HepG2 (cell line): ENCODE measurements around the gene GDE1. TPM values are rescaled to one million over a fixed set of nuclear protein-coding genes. Genes with fewer than 3 reads are reported as not detected.

ENCODE experiments used
- ADNP ChIP-seq: sonication (generic); formaldehyde crosslinking; IDR thresholded peaks from 2 replicates; pipeline ENCODE4 v1.4.0; 2020; ENCODE audit warnings: missing genetic modification reagents
- EZH2 ChIP-seq: conservative IDR thresholded peaks from 2 replicates; pipeline ENCODE4 v1.6.1; 2012; ENCODE audit warnings: mild to moderate bottlenecking, low read depth, low read length, moderate library complexity
- FOXA1 ChIP-seq, 2 experiments: fragments of 450-650 bp in 1 of 2; sonication (generic) in 1 of 2; formaldehyde crosslinking in 1 of 2; IDR thresholded peaks; 2 replicates each; pipeline versions ENCODE4 v1.4.0 to v1.6.1; 2016 to 2020; ENCODE audit warnings: missing genetic modification reagents in 1 of 2
- GRHL1 ChIP-seq: sonication (generic); formaldehyde crosslinking; conservative IDR thresholded peaks from 2 replicates; pipeline ENCODE4 v1.8.0; 2022; ENCODE audit warnings: missing genetic modification reagents
- HNF4A ChIP-seq: sonication (generic); formaldehyde crosslinking; IDR thresholded peaks from 2 replicates; pipeline ENCODE4 v1.4.0; 2020; ENCODE audit warnings: missing genetic modification reagents
- KDM3A ChIP-seq: IDR thresholded peaks from 2 replicates; pipeline ENCODE4 v1.6.1; 2018; ENCODE audit warnings: low read depth, missing compliant biosample characterization
- KLF13 ChIP-seq: sonication (generic); formaldehyde crosslinking; IDR thresholded peaks from 2 replicates; pipeline ENCODE4 v1.4.0; 2020; ENCODE audit warnings: mild to moderate bottlenecking, missing genetic modification reagents
- NR2F2 ChIP-seq: IDR thresholded peaks from 2 replicates; pipeline ENCODE4 v1.6.1; 2012; ENCODE audit warnings: low read depth, inconsistent platforms, borderline replicate concordance
- RARA ChIP-seq: IDR thresholded peaks from 2 replicates; pipeline ENCODE4 v1.6.1; 2016; ENCODE audit warnings: missing genetic modification reagents, missing compliant biosample characterization
- SMC3 ChIP-seq: IDR thresholded peaks from 2 replicates; pipeline ENCODE4 v1.6.1; 2011; ENCODE audit warnings: low read length, improper control_type of control experiment
- SNAI1 ChIP-seq: sonication (generic); formaldehyde crosslinking; IDR thresholded peaks from 2 replicates; pipeline ENCODE4 v1.5.0; 2020; ENCODE audit warnings: mild to moderate bottlenecking, missing genetic modification reagents, borderline replicate concordance
- SP140L ChIP-seq: sonication (generic); formaldehyde crosslinking; IDR thresholded peaks from 2 replicates; pipeline ENCODE4 v1.4.0; 2020; ENCODE audit warnings: missing genetic modification reagents, borderline replicate concordance
- TARDBP ChIP-seq: sonication (generic); formaldehyde crosslinking; IDR thresholded peaks from 2 replicates; pipeline ENCODE4 v1.8.0; 2022; ENCODE audit warnings: mild to moderate bottlenecking, missing genetic modification reagents
- TBX3 ChIP-seq: fragments of 450-650 bp; IDR thresholded peaks from 2 replicates; pipeline ENCODE4 v1.6.1; 2017; ENCODE audit warnings: antibody characterized with exemption, mild to moderate bottlenecking, inconsistent platforms, borderline replicate concordance
- ZMYM2 ChIP-seq: sonication (generic); formaldehyde crosslinking; IDR thresholded peaks from 2 replicates; pipeline ENCODE4 v1.8.0; 2022; ENCODE audit warnings: mild to moderate bottlenecking, missing genetic modification reagents
- ZNF282 ChIP-seq: fragments of 450-650 bp; IDR thresholded peaks from 2 replicates; pipeline ENCODE4 v1.6.1; 2018; ENCODE audit not compliant: partially characterized antibody
- ZNF362 ChIP-seq: sonication (generic); formaldehyde crosslinking; IDR thresholded peaks from 2 replicates; pipeline ENCODE4 v1.4.0; 2020; ENCODE audit warnings: missing genetic modification reagents, mild to moderate bottlenecking, borderline replicate concordance
- ZNF557 ChIP-seq: sonication (generic); formaldehyde crosslinking; IDR thresholded peaks from 2 replicates; pipeline ENCODE4 v1.4.0; 2020; ENCODE audit warnings: missing genetic modification reagents
- ZNF674 ChIP-seq: sonication (generic); formaldehyde crosslinking; IDR thresholded peaks from 2 replicates; pipeline ENCODE4 v1.5.0; 2020; ENCODE audit warnings: low read depth, mild to moderate bottlenecking, missing genetic modification reagents
- ZNF709 ChIP-seq: sonication (generic); formaldehyde crosslinking; IDR thresholded peaks from 2 replicates; pipeline ENCODE4 v1.5.0; 2020; ENCODE audit warnings: mild to moderate bottlenecking, missing genetic modification reagents
- ZNF737 ChIP-seq: sonication (generic); formaldehyde crosslinking; IDR thresholded peaks from 2 replicates; pipeline ENCODE4 v1.5.0; 2020; ENCODE audit warnings: missing genetic modification reagents, mild to moderate bottlenecking, borderline replicate concordance
- ZNF746 ChIP-seq: sonication (generic); formaldehyde crosslinking; IDR thresholded peaks from 2 replicates; pipeline ENCODE4 v1.8.0; 2022; ENCODE audit warnings: mild to moderate bottlenecking, missing genetic modification reagents
- ZNF773 ChIP-seq: sonication (generic); formaldehyde crosslinking; IDR thresholded peaks from 2 replicates; pipeline ENCODE4 v1.4.0; 2020; ENCODE audit warnings: missing genetic modification reagents, borderline replicate concordance
- polyA plus RNA-seq, 8 experiments: library from polyadenylated mRNA; depleted of rRNA in 3 of 8; stranded (reverse) in 7 of 8; unstranded in 1 of 8; fragments of >200 nt; fragmentation: Illumina TruSeq in 4 of 8; extraction: Trizol in 4 of 8; gene quantifications; 2 replicates each; pipeline versions ENCODE4 v1.2.1 to v1.2.3, GENCODE V29; 2011 to 2016; ENCODE audit warnings: low read depth in 4 of 8, missing spikeins in 1 of 8, mixed read lengths in 1 of 8; ENCODE audit not compliant: insufficient read depth in 1 of 8
- total RNA-seq, 5 experiments: library from RNA; depleted of rRNA; stranded (reverse); fragments of >200 nt; fragmentation: Illumina TruSeq; extraction: Trizol; gene quantifications; 2 replicates each; pipeline ENCODE4 v1.2.3, GENCODE V29; 2016; ENCODE audit warnings: low read depth in 1 of 5
- TF ChIP-seq, protein P1 (sequence below): fragments of 450-650 bp; IDR thresholded peaks from 2 replicates; pipeline ENCODE4 v1.6.1; 2017; ENCODE audit warnings: mild to moderate bottlenecking

The GDE1 gene
- total and polyA plus RNA-seq, 2 of the 13 experiments (the other 11 are each of a cell fraction or from before 2014, with no cell fraction given), result 35.9 to 59.0 TPM

DNA sequence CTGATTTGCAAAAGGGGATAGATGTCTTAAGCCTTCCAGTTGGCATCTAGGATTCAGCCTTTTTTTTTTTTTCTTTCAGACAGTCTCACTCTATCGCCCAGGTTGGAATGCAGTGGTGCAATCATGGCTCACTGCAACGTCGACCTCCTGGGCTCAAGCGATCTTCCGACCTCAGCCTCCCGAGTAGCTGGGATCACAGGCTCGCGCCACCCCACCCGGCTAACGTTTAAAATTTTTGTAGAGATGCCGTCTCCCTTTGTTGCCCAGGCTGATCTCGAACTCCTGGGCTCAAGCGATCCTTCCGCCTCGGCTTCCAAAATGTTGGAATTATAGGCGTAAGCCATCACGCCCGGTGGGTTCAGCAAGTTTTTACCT is 1.3 kb upstream of the GDE1 start (continued):
- no peak for TF ChIP-seq NR2F2
- TF ChIP-seq GRHL1 (CRISPR knock-in tag), result no peak
- TF ChIP-seq, protein P1, sequence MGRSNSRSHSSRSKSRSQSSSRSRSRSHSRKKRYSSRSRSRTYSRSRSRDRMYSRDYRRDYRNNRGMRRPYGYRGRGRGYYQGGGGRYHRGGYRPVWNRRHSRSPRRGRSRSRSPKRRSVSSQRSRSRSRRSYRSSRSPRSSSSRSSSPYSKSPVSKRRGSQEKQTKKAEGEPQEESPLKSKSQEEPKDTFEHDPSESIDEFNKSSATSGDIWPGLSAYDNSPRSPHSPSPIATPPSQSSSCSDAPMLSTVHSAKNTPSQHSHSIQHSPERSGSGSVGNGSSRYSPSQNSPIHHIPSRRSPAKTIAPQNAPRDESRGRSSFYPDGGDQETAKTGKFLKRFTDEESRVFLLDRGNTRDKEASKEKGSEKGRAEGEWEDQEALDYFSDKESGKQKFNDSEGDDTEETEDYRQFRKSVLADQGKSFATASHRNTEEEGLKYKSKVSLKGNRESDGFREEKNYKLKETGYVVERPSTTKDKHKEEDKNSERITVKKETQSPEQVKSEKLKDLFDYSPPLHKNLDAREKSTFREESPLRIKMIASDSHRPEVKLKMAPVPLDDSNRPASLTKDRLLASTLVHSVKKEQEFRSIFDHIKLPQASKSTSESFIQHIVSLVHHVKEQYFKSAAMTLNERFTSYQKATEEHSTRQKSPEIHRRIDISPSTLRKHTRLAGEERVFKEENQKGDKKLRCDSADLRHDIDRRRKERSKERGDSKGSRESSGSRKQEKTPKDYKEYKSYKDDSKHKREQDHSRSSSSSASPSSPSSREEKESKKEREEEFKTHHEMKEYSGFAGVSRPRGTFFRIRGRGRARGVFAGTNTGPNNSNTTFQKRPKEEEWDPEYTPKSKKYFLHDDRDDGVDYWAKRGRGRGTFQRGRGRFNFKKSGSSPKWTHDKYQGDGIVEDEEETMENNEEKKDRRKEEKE, result no peak
- TF ChIP-seq EZH2, result no peak
- peak; percentile 78; the same call in 1 of the 2 replicates for TF ChIP-seq ZMYM2 (CRISPR knock-in tag)
- TF ChIP-seq SNAI1 (CRISPR knock-in tag), result no peak
- TF ChIP-seq ZNF773, result no peak
- TF ChIP-seq SMC3, result no peak
- 0 out of 2 replicates have a peak, but pooled peaks have one; percentile 47 for TF ChIP-seq ZNF557
- TF ChIP-seq ZNF362 (CRISPR knock-in tag), result peak; percentile 71
- no peak for TF ChIP-seq ZNF746 (CRISPR knock-in tag)
- TF ChIP-seq SP140L, result no peak
- TF ChIP-seq TARDBP (CRISPR knock-in tag), result peak; percentile 55; the same call in 1 of the 2 replicates
- no peak for TF ChIP-seq ZNF674 (CRISPR knock-in tag)
- TF ChIP-seq KLF13 (CRISPR knock-in tag), result no peak
- no peak for TF ChIP-seq ZNF737 (CRISPR knock-in tag)
- TF ChIP-seq TBX3, result no peak
- 0 out of 2 replicates have a peak, but pooled peaks have one; percentile 16 for TF ChIP-seq HNF4A (CRISPR knock-in tag)
- no peak for TF ChIP-seq ZNF709 (CRISPR knock-in tag)
- TF ChIP-seq ZNF282, result no peak
- TF ChIP-seq RARA (CRISPR knock-in tag), result 0 out of 2 replicates have a peak, but pooled peaks have one; percentile 12
- TF ChIP-seq KDM3A (CRISPR knock-in tag), result no peak; the same call in 1 of the 2 replicates
- no peak for TF ChIP-seq FOXA1 (IDR thresholded peaks at IDR 0.05)
- TF ChIP-seq FOXA1 (CRISPR knock-in tag; IDR thresholded peaks at IDR 0.05), result no peak
- TF ChIP-seq ADNP (CRISPR knock-in tag), result 0 out of 2 replicates have a peak, but pooled peaks have one; percentile 71
